GM12801 (cell line): ENCODE measurements around the gene SOBP.

Experiments
- CTCF ChIP-seq: IDR thresholded peaks from one replicate; pipeline ENCODE4 v1.5.1; 2011; ENCODE audit warnings: control low read depth; ENCODE audit not compliant: insufficient read length; ENCODE audit errors: extremely low read depth

SOBP gene

GRCh38 chr6:107535626-107536025 is 45.7 kb downstream of the SOBP start:
- no peak for TF ChIP-seq CTCF

- TF ChIP-seq CTCF, result no peak
These were observed 46.5 kb downstream of the SOBP start for GRCh38 chr6:107536180-107536961.

- no peak for TF ChIP-seq CTCF
These were observed 47.6 kb downstream of the SOBP start for GRCh38 chr6:107537559-107537958.

- no peak for TF ChIP-seq CTCF
These were observed 49.0 kb downstream of the SOBP start for GRCh38 chr6:107538856-107539387.

GRCh38 chr6:107539409-107539808 is 49.5 kb downstream of the SOBP start:
- TF ChIP-seq CTCF, result no peak

GRCh38 chr6:107539849-107540464 is 50.0 kb downstream of the SOBP start:
- no peak for TF ChIP-seq CTCF

GRCh38 chr6:107540465-107540857 is 50.5 kb downstream of the SOBP start:
- TF ChIP-seq CTCF, result no peak
